ENCODE measurements around the gene PPP3CA.

The PPP3CA gene

DNA sequence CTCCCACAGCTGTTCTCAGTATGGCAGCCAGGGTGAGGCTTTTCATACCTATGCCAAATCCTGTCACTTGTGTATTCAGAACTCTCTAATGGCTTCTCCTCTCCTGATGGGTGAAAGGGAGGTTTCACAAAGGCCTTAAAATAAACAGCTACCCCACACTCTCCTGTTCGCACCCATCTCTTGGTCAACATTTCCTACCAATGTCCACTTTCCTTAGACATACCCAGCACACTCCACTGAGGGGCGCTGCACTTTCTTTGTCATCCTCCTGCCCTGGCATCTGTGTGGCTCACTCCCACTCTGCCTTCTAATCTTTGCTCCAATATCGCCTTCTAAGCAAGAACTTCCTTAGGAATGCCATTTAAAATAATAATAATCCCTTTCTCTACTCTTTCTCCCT, 313.3 kb downstream of the PPP3CA start:
- TF ChIP-seq, protein P1, sequence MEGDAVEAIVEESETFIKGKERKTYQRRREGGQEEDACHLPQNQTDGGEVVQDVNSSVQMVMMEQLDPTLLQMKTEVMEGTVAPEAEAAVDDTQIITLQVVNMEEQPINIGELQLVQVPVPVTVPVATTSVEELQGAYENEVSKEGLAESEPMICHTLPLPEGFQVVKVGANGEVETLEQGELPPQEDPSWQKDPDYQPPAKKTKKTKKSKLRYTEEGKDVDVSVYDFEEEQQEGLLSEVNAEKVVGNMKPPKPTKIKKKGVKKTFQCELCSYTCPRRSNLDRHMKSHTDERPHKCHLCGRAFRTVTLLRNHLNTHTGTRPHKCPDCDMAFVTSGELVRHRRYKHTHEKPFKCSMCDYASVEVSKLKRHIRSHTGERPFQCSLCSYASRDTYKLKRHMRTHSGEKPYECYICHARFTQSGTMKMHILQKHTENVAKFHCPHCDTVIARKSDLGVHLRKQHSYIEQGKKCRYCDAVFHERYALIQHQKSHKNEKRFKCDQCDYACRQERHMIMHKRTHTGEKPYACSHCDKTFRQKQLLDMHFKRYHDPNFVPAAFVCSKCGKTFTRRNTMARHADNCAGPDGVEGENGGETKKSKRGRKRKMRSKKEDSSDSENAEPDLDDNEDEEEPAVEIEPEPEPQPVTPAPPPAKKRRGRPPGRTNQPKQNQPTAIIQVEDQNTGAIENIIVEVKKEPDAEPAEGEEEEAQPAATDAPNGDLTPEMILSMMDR (conservative IDR thresholded peaks at IDR 0.05) = no peak
- H3K27ac ChIP-seq = no peak overlapping the region

DNA sequence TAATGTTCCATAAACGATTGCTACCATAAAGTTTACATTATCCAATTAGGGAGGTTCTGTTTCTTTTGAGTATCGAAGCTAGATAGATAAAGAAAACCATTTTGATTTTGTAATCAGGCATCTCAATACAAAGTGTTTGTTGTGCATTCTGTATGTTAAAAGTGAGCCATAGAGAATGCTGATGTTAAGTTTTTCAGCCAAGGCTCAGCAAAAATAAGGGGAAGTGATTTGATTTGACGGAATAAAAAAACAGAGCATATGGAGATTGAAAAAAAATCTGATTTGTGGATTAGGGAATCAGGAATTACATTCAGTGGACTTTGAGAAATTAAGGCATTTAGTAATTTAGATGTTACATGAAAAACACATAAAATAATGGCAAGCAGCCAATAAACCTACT, 314.8 kb downstream of the PPP3CA start:
- TF ChIP-seq, protein P1 (conservative IDR thresholded peaks at IDR 0.05) = no peak
- no peak overlapping the region for H3K27ac ChIP-seq

DNA sequence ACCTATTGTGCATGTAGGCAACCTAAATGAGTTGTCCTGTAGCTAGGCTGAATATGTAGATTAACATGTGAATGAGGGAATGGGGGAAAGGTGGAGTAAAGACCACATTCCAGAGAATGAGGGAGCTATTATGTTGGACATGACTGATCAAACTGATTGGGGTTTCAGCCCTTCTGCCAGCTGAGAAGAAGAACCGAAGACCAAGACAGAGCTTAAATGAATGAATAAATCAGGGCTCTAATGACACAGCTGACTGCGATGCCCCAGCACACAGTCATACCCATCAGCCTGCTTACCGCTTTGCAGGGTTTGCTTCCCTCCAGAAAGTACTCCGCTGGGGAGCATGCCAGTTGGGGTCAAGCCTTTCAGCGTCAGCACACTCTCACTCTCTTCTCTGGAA, 315.4 kb downstream of the PPP3CA start:
- no peak overlapping the region for H3K27ac ChIP-seq

DNA sequence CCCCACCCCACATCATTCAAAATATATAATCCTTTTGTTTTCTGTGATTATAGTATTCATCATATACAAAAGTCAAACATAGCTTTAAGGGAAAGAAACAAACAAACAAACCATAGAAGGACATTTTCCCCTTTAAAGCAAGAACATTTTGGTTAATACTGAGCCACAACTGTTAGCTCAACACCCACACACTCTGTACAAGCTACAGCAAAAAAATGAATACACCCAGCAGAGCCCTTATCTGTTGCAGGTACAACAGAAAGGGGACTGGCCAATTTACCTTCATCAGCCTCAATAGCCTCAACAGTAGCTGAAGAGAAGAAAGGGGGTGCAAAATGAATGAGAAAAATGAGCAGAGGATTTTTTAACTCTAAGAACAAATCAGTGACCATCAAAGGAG, 318.4 kb downstream of the PPP3CA start:
- H3K27ac ChIP-seq = no peak overlapping the region
- TF ChIP-seq, protein P1 (conservative IDR thresholded peaks at IDR 0.05) = no peak

More for the DNA sequence above, 315.4 kb downstream of the PPP3CA start:
- TF ChIP-seq, protein P1 (conservative IDR thresholded peaks at IDR 0.05) = no peak

DNA sequence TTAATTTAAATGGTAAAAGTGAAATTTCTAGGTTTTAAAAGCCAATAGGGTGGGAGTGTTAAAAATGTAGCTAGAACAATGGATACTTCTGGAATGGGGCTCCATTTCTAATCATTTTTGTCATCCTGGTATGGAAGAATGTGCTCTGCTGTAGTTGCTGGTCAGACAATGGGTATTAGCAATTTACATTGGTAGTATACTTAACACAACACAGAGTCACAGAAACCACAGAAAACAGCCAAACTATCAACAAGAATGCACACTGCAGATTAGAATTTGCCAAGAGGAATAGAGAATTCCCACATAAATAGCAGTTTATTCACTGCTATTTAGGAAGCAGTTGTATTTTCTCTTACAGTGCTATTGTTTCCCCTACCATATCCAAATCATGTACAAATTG, 319.6 kb downstream of the PPP3CA start:
- TF ChIP-seq, protein P1 (conservative IDR thresholded peaks at IDR 0.05) = no peak
- no peak overlapping the region for H3K27ac ChIP-seq

DNA sequence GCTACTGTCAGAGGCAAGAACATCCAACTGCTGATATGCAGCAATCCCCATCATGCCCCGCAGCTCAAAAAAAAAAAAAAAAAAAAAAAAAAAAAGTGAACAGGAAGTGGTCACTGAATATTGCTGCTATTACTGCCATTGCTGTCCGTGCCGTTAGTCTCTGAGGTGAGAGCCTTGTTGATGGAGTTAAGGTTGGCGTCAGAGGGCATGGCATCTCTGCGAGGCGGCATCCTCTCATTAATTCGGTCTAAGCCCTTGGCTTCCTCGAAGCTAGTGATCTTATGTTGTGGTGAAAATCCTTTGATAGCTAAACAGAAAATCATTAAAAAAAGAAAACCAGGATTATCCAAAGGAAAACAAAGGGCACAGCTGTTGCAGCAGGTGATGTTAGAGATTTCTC, 321.6 kb downstream of the PPP3CA start:
- no peak overlapping the region for H3K27ac ChIP-seq
- TF ChIP-seq, protein P1 (conservative IDR thresholded peaks at IDR 0.05) = no peak

DNA sequence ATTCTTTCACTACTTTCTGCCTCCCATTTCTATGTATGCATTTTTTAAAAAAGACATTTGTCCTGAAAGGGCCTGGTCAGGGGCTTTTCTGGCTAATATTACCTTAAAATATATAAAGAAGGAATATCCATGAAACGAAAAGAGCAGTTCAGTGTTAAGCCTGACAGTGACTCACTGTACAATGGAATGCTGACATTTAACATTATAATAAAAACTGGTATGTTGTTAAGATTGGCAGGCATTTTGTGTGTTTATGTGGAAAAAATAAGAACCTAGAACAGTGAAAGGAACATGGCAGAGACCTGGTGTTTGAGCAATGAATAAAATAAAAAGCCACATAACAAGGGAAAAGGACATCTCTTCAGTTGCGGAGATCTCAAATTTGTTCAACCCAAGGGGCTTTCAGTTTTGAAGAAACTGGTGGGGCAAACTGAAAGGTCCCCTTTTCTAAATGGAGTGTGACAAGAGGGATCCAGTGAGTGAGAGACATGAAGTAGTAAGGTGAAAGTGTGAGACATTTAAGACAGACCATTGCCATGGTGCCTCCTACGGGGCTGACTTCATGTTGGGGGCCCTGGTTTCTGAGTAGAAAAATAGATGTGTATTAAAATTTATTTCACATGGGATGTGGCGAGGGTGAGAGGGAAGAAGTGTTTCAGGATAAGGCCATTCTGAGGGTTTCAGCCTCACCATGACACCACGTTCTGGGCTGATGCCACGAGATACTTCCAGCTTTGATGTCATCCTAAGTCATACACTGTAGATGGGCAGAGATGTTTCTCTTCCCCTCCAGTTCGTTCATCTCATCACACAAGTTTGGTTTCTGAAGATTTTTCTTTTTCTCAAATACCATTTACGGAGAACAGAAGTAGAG, 324.9 kb downstream of the PPP3CA start:
- H3K27ac ChIP-seq = no peak overlapping the region
- TF ChIP-seq, protein P1 (conservative IDR thresholded peaks at IDR 0.05) = no peak
